ENCODE measurements around the gene DGKG.

Gene DGKG

DNA sequence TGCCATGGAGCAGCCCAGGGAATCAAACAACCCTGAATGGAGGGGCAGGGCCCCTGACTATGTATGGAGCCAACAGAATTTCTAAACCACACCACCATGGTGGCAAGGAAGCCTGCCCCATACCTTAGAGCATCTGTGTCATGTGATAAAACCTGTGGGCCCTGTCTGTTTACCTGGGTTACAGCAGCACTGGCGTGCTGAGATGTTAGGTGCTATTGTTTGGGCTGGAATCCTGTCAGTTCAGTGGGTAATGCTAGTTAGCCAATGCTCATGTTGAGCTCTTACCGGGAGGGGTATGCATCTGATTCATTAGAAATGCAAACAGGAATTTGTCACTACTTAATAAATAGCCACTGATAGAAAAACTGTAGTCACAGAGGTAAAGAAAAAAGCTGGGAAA, 189.7 kb downstream of the DGKG start:
- Histone ChIP-seq H3K27me3 (ENCODE audit: control insufficient read depth, insufficient read depth, low read length) (no peaks in the 10 kb centered on the region), H3K4me1 (ENCODE audit: control insufficient read depth, insufficient read depth, low read length) (no peaks in the 10 kb centered on the region), H3K4me2 (ENCODE audit: low read length) (no peak overlapping the region), H3K36me3 (ENCODE audit: insufficient read depth, low read length) (no peaks in the 10 kb centered on the region), H3K9me3 (replicated peaks; ENCODE audit: low read length) (no peaks in the 10 kb centered on the region), H3K9ac (ENCODE audit: low read depth, low read length) (no peak overlapping the region), H3K4me3 (ENCODE audit: low read length) (no peak overlapping the region)

DNA sequence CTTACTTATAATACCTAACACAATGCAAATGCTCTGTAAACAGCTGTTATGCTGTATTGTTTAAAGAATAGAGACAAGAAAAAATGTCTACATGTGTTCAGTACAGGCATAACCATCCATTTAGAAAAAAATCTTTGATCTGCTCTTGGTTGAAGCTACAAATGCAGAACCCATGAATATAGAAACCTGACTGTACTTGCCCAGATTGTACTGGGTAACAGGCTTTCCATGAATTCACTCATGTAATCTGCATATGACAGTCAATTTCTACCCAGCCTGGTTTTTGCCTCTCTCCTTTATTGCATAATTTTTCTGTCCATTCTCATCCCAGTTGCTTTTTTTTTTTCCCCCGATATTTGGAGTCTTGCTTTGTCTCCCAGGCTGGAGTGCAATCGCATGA, 190.5 kb downstream of the DGKG start:
- Histone ChIP-seq H3K36me3 (ENCODE audit: insufficient read depth, low read length) (no peaks in the 10 kb centered on the region), H3K9me3 (replicated peaks; ENCODE audit: low read length) (no peaks in the 10 kb centered on the region), H3K4me3 (ENCODE audit: low read length) (no peak overlapping the region), H3K4me1 (ENCODE audit: control insufficient read depth, insufficient read depth, low read length) (no peaks in the 10 kb centered on the region), H3K9ac (ENCODE audit: low read depth, low read length) (no peak overlapping the region), H3K27me3 (ENCODE audit: control insufficient read depth, insufficient read depth, low read length) (no peaks in the 10 kb centered on the region), H3K4me2 (ENCODE audit: low read length) (no peak overlapping the region)

DNA sequence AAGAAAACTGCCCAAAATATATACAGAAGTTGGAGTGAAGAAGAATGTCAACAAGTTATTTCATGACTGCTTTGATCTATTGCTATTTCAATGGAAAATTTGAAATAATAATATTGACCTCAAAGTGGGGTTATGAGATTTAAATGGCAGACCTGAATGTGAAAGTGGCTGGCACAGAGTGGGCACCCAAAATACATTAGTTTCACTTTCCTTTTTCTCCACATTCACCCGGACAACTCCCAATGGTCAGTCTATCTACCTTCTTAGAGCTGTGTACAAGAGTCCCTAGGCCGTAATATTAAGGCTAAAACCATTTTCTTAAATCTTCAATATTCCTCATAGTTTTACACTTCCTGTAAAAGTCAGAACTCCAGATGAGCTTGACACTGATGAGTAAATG, 191.5 kb downstream of the DGKG start:
- H3K9ac ChIP-seq (ENCODE audit: low read depth, low read length) = no peak overlapping the region
- H3K4me1 ChIP-seq (ENCODE audit: control insufficient read depth, insufficient read depth, low read length) = no peaks in the 10 kb centered on the region
- H3K4me2 ChIP-seq (ENCODE audit: low read length) = no peak overlapping the region
- H3K9me3 ChIP-seq (replicated peaks; ENCODE audit: low read length) = no peaks in the 10 kb centered on the region
- H3K36me3 ChIP-seq (ENCODE audit: insufficient read depth, low read length) = no peaks in the 10 kb centered on the region
- peaks cover under 1% of the 10 kb centered on the region for H3K27me3 ChIP-seq (ENCODE audit: control insufficient read depth, insufficient read depth, low read length)
- no peak overlapping the region for H3K4me3 ChIP-seq (ENCODE audit: low read length)

DNA sequence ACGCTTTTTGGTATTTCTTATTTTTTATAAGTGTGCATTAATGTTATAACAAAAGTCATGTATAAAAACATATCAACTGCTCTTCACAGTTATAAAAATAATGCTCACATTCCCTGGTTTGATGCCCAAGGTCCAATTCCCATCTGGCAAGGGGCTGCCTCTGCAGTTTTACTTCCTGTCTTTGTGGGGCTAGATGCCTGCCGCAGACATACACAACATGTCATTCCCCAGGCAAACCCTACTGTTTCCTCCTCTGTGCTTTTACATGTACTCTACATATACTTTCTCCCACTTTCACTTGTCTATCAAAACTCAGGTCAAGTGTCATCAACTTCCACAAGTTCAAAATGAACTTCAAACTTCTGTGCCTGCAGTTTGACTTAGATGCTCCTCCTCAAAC, 192.7 kb downstream of the DGKG start:
- Histone ChIP-seq H3K4me3 (ENCODE audit: low read length) (no peak overlapping the region), H3K36me3 (ENCODE audit: insufficient read depth, low read length) (no peaks in the 10 kb centered on the region), H3K9me3 (replicated peaks; ENCODE audit: low read length) (no peaks in the 10 kb centered on the region), H3K4me1 (ENCODE audit: control insufficient read depth, insufficient read depth, low read length) (no peaks in the 10 kb centered on the region), H3K27me3 (ENCODE audit: control insufficient read depth, insufficient read depth, low read length) (peaks cover 3% of the 10 kb centered on the region), H3K4me2 (ENCODE audit: low read length) (no peak overlapping the region), H3K9ac (ENCODE audit: low read depth, low read length) (no peak overlapping the region)

DNA sequence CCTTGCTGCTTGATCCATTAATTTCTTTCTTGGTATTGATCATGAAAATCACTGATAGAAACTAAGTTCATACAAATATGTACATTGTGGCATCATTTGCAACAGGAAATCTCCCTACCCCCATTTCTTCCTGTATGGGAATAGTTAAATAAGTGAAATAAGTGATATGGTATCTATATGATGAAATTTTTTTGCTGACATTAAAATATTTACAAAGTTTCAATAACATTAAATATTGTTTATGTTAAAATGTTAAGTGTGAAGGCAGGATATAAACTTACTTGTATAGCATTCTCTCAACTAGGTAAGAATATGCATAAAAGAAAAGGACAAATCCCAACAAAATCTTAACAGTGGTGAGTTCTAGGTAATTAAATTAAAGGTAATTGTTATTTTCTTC, 193.1 kb downstream of the DGKG start:
- no peak overlapping the region for H3K4me2 ChIP-seq (ENCODE audit: low read length)
- H3K9me3 ChIP-seq (replicated peaks; ENCODE audit: low read length) = no peaks in the 10 kb centered on the region
- H3K27me3 ChIP-seq (ENCODE audit: control insufficient read depth, insufficient read depth, low read length) = peaks cover 3% of the 10 kb centered on the region
- no peaks in the 10 kb centered on the region for H3K36me3 ChIP-seq (ENCODE audit: insufficient read depth, low read length)
- H3K4me3 ChIP-seq (ENCODE audit: low read length) = no peak overlapping the region
- H3K9ac ChIP-seq (ENCODE audit: low read depth, low read length) = no peak overlapping the region
- no peaks in the 10 kb centered on the region for H3K4me1 ChIP-seq (ENCODE audit: control insufficient read depth, insufficient read depth, low read length)

DNA sequence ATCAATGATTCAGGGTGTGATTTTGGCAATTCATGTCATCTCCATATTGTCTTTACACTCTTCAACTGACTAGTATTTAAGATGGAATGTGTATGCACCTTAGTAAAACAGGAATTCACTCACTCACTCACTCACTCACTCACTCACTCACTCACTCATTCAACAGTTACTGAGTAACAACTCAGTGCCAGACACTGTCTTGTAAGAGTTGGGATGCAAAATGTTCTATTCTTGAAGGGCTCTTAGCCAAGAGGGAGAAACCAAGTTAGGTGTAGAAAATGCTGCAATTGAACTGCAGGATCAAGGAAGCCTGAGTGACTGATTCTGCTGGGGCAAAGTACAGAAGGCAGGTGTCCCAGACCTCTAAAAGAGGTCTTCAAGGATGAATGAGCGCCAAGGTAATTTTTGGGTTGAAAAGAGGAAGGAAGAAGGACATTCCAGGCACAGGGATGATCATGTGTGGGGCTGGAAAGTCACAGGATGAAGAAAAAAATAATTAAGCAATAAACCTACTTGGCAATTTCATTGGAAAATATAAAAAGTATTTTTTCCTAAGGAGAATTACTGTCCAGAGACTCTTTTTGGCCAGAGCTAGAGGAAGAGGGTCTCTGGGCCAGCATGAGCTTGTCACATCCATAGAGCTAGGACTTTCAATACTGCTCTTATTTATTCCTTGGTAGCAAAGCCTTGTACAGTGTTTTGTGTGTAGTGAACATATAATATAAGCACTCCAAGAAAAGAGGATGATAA, 194.2 kb downstream of the DGKG start:
- Histone ChIP-seq H3K4me3 (ENCODE audit: low read length) (no peak overlapping the region), H3K9ac (ENCODE audit: low read depth, low read length) (no peak overlapping the region), H3K4me1 (ENCODE audit: control insufficient read depth, insufficient read depth, low read length) (no peaks in the 10 kb centered on the region), H3K36me3 (ENCODE audit: insufficient read depth, low read length) (no peaks in the 10 kb centered on the region), H3K4me2 (ENCODE audit: low read length) (no peak overlapping the region), H3K9me3 (replicated peaks; ENCODE audit: low read length) (no peaks in the 10 kb centered on the region), H3K27me3 (ENCODE audit: control insufficient read depth, insufficient read depth, low read length) (peaks cover 3% of the 10 kb centered on the region)

DNA sequence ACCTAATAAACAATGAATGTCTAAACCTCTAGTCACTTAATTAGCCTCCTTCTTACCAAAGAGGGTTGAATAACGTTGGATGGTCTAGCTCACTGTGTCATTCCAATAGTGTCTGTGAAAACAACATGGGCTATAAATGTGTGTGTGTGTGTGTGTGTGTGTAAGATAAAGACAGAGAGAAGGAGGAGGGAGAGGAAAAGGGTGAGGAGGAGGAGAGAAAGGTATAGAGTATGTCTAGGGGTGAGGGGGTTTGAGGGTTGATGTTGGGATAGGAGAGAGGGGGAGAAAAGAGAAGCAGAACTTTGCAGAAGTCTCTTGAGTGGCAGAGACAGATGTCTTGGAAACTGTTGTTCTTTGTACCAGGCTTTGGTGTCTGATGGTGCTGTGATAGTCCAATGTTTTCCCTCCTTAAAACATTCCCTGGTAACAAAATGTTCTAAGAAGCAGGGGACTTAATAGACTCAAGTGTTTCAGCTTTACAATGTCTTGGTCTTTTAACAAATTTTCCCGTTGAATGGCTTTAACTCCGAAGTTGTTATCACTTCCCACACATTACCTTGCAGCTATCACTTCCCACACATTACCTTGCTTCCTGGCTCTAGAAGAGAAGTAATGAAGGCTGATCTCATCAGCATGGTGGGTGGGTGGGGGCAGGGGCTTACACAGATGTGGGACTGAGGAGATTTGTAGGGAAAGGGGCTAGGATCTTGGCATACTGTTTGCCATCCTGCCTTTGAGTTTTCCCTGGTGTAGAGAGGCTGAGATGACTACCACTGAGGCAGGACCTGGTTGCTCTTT, 195.3 kb downstream of the DGKG start:
- Histone ChIP-seq H3K36me3 (ENCODE audit: insufficient read depth, low read length) (no peaks in the 10 kb centered on the region), H3K27me3 (ENCODE audit: control insufficient read depth, insufficient read depth, low read length) (peaks cover 3% of the 10 kb centered on the region), H3K9ac (ENCODE audit: low read depth, low read length) (no peak overlapping the region), H3K9me3 (replicated peaks; ENCODE audit: low read length) (no peaks in the 10 kb centered on the region), H3K4me1 (ENCODE audit: control insufficient read depth, insufficient read depth, low read length) (no peaks in the 10 kb centered on the region), H3K4me2 (ENCODE audit: low read length) (no peak overlapping the region), H3K4me3 (ENCODE audit: low read length) (no peak overlapping the region)

DNA sequence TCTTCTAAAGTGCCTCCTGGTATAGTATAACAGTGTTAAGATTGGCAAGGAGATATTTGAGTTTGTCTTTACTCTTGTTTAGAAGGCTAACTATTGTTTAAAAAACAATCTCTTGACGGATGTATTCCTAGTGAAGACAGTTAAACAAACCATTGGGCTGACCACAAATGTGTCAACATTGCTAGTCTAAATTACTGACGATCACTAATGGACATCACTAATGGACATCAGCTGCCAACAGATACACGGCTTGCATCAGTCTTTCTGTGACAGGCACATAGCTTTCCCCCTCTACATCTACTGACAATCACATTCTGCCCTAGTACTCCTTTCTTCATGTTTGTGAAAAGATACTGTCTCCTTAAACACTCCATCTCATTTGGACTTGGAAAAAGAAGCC, 196.0 kb downstream of the DGKG start:
- no peak overlapping the region for H3K9ac ChIP-seq (ENCODE audit: low read depth, low read length)
- peaks cover 3% of the 10 kb centered on the region for H3K27me3 ChIP-seq (ENCODE audit: control insufficient read depth, insufficient read depth, low read length)
- H3K9me3 ChIP-seq (replicated peaks; ENCODE audit: low read length) = no peaks in the 10 kb centered on the region
- no peaks in the 10 kb centered on the region for H3K4me1 ChIP-seq (ENCODE audit: control insufficient read depth, insufficient read depth, low read length)
- H3K4me3 ChIP-seq (ENCODE audit: low read length) = no peak overlapping the region
- no peaks in the 10 kb centered on the region for H3K36me3 ChIP-seq (ENCODE audit: insufficient read depth, low read length)
- no peak overlapping the region for H3K4me2 ChIP-seq (ENCODE audit: low read length)

DNA sequence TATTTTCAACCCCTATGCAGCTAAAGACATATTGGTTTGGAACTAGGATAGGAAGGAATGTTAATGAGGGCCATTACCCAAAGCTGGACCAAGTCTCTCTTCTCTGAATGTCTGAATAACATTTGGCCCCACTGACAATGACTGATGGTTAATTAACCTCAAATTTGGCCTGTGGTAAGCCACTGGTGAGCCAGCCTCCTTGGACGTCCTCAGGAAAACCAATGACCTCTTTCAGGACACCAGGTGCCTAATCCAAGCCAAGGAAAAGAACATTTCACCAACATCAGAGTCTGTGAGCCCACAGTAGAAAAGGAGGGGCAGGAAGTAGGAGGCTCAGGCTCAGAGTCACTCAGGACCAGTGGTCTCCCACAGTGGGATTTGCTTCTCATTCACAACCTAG, 196.7 kb downstream of the DGKG start:
- H3K9me3 ChIP-seq (replicated peaks; ENCODE audit: low read length) = no peaks in the 10 kb centered on the region
- H3K9ac ChIP-seq (ENCODE audit: low read depth, low read length) = no peak overlapping the region
- peaks cover 3% of the 10 kb centered on the region for H3K27me3 ChIP-seq (ENCODE audit: control insufficient read depth, insufficient read depth, low read length)
- no peaks in the 10 kb centered on the region for H3K36me3 ChIP-seq (ENCODE audit: insufficient read depth, low read length)
- no peak overlapping the region for H3K4me3 ChIP-seq (ENCODE audit: low read length)
- H3K4me2 ChIP-seq (ENCODE audit: low read length) = no peak overlapping the region
- H3K4me1 ChIP-seq (ENCODE audit: control insufficient read depth, insufficient read depth, low read length) = no peaks in the 10 kb centered on the region

DNA sequence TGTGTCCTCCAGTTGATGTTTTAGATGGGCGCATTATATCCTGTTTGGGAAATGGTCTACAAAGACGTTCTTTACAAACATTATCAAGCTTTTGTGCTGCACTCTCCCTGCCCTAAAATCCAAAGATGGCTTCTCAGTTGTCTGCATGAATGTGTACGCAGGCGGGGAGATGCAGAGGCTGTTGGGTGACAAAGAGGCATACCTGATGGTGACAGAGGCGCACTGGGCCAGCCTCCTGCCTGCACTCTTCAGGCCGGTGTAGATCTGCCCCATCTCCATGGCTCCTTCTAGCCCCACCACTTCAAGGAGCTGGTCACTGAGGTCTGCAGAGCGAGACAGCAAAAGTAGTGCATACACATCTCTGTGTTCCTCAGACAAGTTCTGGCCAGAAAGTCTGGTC, 197.3 kb downstream of the DGKG start:
- Histone ChIP-seq H3K9me3 (replicated peaks; ENCODE audit: low read length) (no peaks in the 10 kb centered on the region), H3K9ac (ENCODE audit: low read depth, low read length) (no peak overlapping the region), H3K4me1 (ENCODE audit: control insufficient read depth, insufficient read depth, low read length) (no peaks in the 10 kb centered on the region), H3K27me3 (ENCODE audit: control insufficient read depth, insufficient read depth, low read length) (peaks cover 3% of the 10 kb centered on the region), H3K4me2 (ENCODE audit: low read length) (no peak overlapping the region), H3K4me3 (ENCODE audit: low read length) (no peak overlapping the region), H3K36me3 (ENCODE audit: insufficient read depth, low read length) (no peaks in the 10 kb centered on the region)

DNA sequence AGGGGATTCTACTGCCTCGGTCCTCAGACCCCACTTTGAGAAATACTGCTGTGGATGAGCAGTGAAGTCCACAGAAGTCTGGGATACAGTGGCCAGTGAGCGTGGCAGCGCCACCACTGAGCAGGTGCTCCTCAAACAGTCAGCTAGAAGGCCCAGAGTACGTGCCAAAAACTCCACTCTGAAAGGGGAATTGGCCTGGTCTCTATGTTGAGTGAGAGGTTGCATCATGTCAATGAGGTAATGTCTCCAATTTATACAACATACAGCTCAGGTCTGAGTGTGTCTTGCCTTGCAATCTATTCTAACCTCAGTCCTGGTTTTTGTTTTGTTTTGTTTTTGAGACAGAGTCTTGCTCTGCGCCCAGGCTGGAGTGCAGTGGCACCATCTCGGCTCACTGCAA, 199.8 kb downstream of the DGKG start:
- H3K9ac ChIP-seq (ENCODE audit: low read depth, low read length) = no peak overlapping the region
- no peak overlapping the region for H3K4me2 ChIP-seq (ENCODE audit: low read length)
- H3K9me3 ChIP-seq (replicated peaks; ENCODE audit: low read length) = no peaks in the 10 kb centered on the region
- H3K36me3 ChIP-seq (ENCODE audit: insufficient read depth, low read length) = no peaks in the 10 kb centered on the region
- H3K4me3 ChIP-seq (ENCODE audit: low read length) = no peak overlapping the region
- H3K4me1 ChIP-seq (ENCODE audit: control insufficient read depth, insufficient read depth, low read length) = no peaks in the 10 kb centered on the region
- H3K27me3 ChIP-seq (ENCODE audit: control insufficient read depth, insufficient read depth, low read length) = peaks cover 3% of the 10 kb centered on the region
